ENCODE measurements around the gene PROX1. TPM values are rescaled to one million over a fixed set of nuclear protein-coding genes. Genes with fewer than 3 reads are reported as not detected.

The PROX1 gene
- total and polyA plus RNA-seq, 2 experiments from 2014 or later = 4.8 to 15.7 TPM

- no peak for DNase-seq (ENCODE audit: low spot score)
- Histone ChIP-seq H3K4me1 (ENCODE audit: insufficient read depth) (peaks cover 15% of the 10 kb centered on the region), H3K27ac (no peak overlapping the region), H3K4me2 (no peak overlapping the region), H3K9me3 (ENCODE audit: low read depth) (no peaks in the 10 kb centered on the region), H3K9me2 (replicated peaks; ENCODE audit: insufficient read depth) (no peaks in the 10 kb centered on the region), H2AFZ (no peak overlapping the region), H3K36me3 (replicated peaks; ENCODE audit: insufficient read depth, low read depth) (no peaks in the 10 kb centered on the region), H3K27me3 (no peaks in the 10 kb centered on the region), H3K79me2 (no peaks in the 10 kb centered on the region), H4K20me1 (ENCODE audit: insufficient read depth, poor library complexity, severe bottlenecking) (no peaks in the 10 kb centered on the region), H3K4me3 (no peak overlapping the region)
- TF ChIP-seq EZH2phosphoT487 (IDR thresholded peaks at IDR 0.05; ENCODE audit: low read depth, severe bottlenecking, unreplicated experiment) (no peak), CTCF (IDR thresholded peaks at IDR 0.05; ENCODE audit: poor library complexity) (no peak), EZH2 (IDR thresholded peaks at IDR 0.05; ENCODE audit: borderline replicate concordance) (no peak)
- WGBS (ENCODE audit: low lambda C conversion rate, missing lambda C conversion rate) = 91% methylated on average over 3 of the region's 3 CpGs
Measured at GRCh38 chr1:214006845-214007244, 19.1 kb downstream of the PROX1 start.

- no peak overlapping the region for H3K4me2 ChIP-seq
- 95% methylated on average over 3 of the region's 3 CpGs for WGBS (ENCODE audit: low lambda C conversion rate, missing lambda C conversion rate)
- no peak overlapping the region for H3K27ac ChIP-seq
Measured at GRCh38 chr1:214008347-214008746, 20.6 kb downstream of the PROX1 start.

GRCh38 chr1:214008791-214009422 is 21.1 kb downstream of the PROX1 start:
- Histone ChIP-seq H3K27me3 (no peaks in the 10 kb centered on the region), H3K27ac (no peak overlapping the region), H3K79me2 (no peaks in the 10 kb centered on the region), H3K9me3 (ENCODE audit: low read depth) (no peaks in the 10 kb centered on the region), H3K36me3 (replicated peaks; ENCODE audit: insufficient read depth, low read depth) (no peaks in the 10 kb centered on the region), H3K4me3 (no peak overlapping the region), H4K20me1 (ENCODE audit: insufficient read depth, poor library complexity, severe bottlenecking) (no peaks in the 10 kb centered on the region), H3K4me2 (no peak overlapping the region), H3K9me2 (replicated peaks; ENCODE audit: insufficient read depth) (no peaks in the 10 kb centered on the region), H3K4me1 (ENCODE audit: insufficient read depth) (peaks cover 3% of the 10 kb centered on the region), H2AFZ (no peak overlapping the region)
- no peak for DNase-seq (ENCODE audit: low spot score)
- WGBS (ENCODE audit: low lambda C conversion rate, missing lambda C conversion rate) = 67% methylated on average over 8 of the region's 8 CpGs
- no peak for TF ChIP-seq EZH2 (IDR thresholded peaks at IDR 0.05; ENCODE audit: borderline replicate concordance)
- TF ChIP-seq CTCF (IDR thresholded peaks at IDR 0.05; ENCODE audit: poor library complexity) = no peak
- TF ChIP-seq EZH2phosphoT487 (IDR thresholded peaks at IDR 0.05; ENCODE audit: low read depth, severe bottlenecking, unreplicated experiment) = no peak

More at GRCh38 chr1:214008347-214008746, 20.6 kb downstream of the PROX1 start:
- Histone ChIP-seq H3K27me3 (no peaks in the 10 kb centered on the region), H3K79me2 (no peaks in the 10 kb centered on the region), H3K9me2 (replicated peaks; ENCODE audit: insufficient read depth) (no peaks in the 10 kb centered on the region), H3K9me3 (ENCODE audit: low read depth) (no peaks in the 10 kb centered on the region), H3K36me3 (replicated peaks; ENCODE audit: insufficient read depth, low read depth) (no peaks in the 10 kb centered on the region), H3K4me1 (ENCODE audit: insufficient read depth) (peaks cover 6% of the 10 kb centered on the region), H3K4me3 (no peak overlapping the region), H4K20me1 (ENCODE audit: insufficient read depth, poor library complexity, severe bottlenecking) (no peaks in the 10 kb centered on the region), H2AFZ (no peak overlapping the region)
- DNase-seq (ENCODE audit: low spot score) = no peak
- TF ChIP-seq EZH2phosphoT487 (IDR thresholded peaks at IDR 0.05; ENCODE audit: low read depth, severe bottlenecking, unreplicated experiment) (no peak), EZH2 (IDR thresholded peaks at IDR 0.05; ENCODE audit: borderline replicate concordance) (no peak), CTCF (IDR thresholded peaks at IDR 0.05; ENCODE audit: poor library complexity) (no peak)
